Measurements from ENCODE around the gene DRC7.

DRC7 gene

DNA sequence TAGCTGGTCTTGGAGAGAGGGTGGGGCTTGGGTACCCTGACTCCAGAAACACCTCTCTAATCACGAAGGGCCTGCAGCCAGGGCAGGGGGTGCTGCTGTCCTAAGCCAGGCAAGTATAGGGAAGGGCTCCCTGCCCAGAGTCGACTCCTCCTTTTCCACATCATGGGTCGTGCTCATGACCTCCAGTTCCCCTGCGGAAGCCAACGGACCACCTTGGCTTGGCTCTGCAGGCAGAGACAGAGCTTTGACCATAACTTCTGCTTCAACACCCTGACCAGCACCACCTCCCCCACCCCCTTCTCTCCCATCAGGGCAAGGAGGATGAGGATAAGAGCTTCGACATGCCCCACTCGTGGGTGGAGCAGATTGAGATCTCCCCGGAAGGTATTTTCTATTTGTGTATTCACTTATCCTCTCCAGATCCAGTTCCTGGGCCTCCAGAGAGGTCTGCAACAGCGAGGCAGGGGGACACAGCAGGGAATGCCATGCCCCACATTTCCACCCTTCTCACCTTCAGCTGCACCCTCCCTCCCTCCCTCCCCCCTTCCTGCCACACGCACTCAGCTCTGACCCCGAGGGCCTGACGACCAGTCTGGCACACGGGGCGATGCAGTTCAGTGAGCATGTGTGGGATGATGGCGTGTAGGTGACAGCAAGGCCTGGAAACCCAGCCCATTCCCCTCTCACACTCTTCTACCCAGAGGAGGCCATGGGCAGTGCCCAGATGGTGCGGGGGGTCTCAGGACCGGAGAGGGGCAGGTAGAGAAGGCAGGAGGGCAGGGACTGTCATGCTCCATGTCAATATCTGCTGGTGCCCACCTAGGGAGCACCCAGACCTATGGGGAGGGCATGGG is 27.0 kb downstream of the DRC7 start:
- no peak for DNase-seq (ENCODE audit: insufficient read length, low spot score)
- FAIRE-seq: peak; percentile 60
- TF ChIP-seq TAF1 (IDR thresholded peaks at IDR 0.05; ENCODE audit: low read depth, low read length) (no peak), POU2F2 (IDR thresholded peaks at IDR 0.05; ENCODE audit: low read depth, low read length) (no peak), POLR2AphosphoS5 (IDR thresholded peaks at IDR 0.05; ENCODE audit: low read depth, low read length) (no peak), SPI1 (IDR thresholded peaks at IDR 0.05; ENCODE audit: low read depth, low read length) (no peak), PAX5 (IDR thresholded peaks at IDR 0.05; ENCODE audit: insufficient read depth, low read length, severe bottlenecking) (no peak), POLR2A (IDR thresholded peaks at IDR 0.05; ENCODE audit: low read depth, low read length) (no peak)

DNA sequence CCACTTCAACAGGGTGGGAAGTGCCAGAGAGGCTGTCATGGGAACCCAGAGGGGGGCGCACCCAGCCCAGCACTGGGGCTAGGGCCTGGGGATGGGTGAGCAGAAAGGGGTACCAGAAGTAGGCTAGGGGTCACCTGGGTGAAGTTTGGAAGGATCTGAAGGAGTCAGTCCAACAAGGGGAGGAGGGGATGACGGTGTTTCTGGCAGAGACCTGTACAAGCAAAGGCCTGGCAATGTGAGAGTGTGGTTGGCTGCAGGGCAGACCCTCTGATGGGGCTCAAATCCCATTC is 27.5 kb downstream of the DRC7 start:
- no peak for FAIRE-seq
- no peak for DNase-seq (ENCODE audit: insufficient read length, low spot score)
- no peak for TF ChIP-seq PAX5 (IDR thresholded peaks at IDR 0.05; ENCODE audit: insufficient read depth, low read length, severe bottlenecking)
- no peak for TF ChIP-seq POU2F2 (IDR thresholded peaks at IDR 0.05; ENCODE audit: low read depth, low read length)
- no peak for TF ChIP-seq POLR2A (IDR thresholded peaks at IDR 0.05; ENCODE audit: low read depth, low read length)
- TF ChIP-seq POLR2AphosphoS5 (IDR thresholded peaks at IDR 0.05; ENCODE audit: low read depth, low read length): no peak
- no peak for TF ChIP-seq TAF1 (IDR thresholded peaks at IDR 0.05; ENCODE audit: low read depth, low read length)
- TF ChIP-seq SPI1 (IDR thresholded peaks at IDR 0.05; ENCODE audit: low read depth, low read length): no peak

DNA sequence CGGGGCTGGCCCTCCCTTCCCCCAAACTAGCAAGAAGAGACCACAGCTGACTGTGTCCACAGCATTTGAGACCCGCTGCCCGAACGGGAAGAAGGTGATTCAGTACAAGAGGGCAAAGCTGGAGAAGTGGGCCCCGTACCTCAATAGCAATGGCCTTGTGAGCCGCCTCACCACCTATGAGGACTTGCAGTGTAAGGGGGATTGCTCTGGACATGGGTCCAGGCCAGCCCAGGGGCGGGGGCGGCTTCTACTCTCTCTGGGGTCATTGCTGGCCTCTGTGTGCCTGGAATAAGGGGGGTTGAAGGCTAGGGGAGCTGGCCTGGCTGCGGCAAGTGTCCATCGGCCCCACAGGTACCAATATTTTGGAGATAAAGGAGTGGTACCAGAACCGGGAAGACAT is 28.0 kb downstream of the DRC7 start:
- no peak for TF ChIP-seq SPI1 (IDR thresholded peaks at IDR 0.05; ENCODE audit: low read depth, low read length)
- no peak for TF ChIP-seq POLR2A (IDR thresholded peaks at IDR 0.05; ENCODE audit: low read depth, low read length)
- no peak for TF ChIP-seq POLR2AphosphoS5 (IDR thresholded peaks at IDR 0.05; ENCODE audit: low read depth, low read length)
- no peak for TF ChIP-seq PAX5 (IDR thresholded peaks at IDR 0.05; ENCODE audit: insufficient read depth, low read length, severe bottlenecking)
- TF ChIP-seq POU2F2 (IDR thresholded peaks at IDR 0.05; ENCODE audit: low read depth, low read length): no peak
- no peak for DNase-seq (ENCODE audit: insufficient read length, low spot score)
- no peak for FAIRE-seq

DNA sequence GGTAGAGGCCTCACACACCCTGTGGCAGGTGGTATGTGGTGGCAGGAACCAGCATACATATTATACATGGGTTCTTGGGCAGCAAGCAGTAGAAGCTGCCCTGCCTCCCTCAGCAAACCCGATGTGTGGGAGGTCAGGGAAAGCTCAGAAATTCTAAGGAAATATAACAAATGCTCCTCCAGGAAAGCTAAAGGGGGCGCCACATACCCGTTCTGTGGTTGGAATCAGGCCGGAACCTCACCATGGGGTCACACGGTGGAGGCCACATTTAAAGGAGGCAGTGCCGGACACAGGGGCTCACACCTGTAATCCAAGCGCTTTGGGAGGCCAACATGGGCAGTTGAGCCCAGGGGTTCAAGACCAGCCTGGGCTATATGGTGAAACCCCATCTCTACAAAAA is 28.6 kb downstream of the DRC7 start:
- FAIRE-seq (no peak), DNase-seq (ENCODE audit: insufficient read length, low spot score) (no peak)

DNA sequence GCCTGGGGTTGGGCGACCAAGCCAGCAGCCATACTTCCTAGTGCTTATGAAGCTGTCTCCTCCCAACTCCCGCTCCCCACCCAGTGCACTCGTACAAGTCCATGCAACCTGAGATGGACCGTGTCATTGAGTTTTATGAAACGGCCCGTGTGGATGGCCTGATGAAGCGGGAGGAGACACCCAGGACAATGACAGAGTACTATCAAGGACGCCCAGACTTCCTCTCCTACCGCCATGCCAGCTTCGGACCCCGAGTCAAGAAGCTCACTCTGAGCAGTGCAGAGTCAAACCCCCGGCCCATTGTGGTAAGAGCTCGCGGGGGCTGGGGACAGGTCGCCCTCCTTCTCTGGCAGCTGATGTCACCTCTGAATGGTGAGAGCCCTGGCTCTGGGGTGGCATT is 29.9 kb downstream of the DRC7 start:
- no peak for FAIRE-seq
- no peak for DNase-seq (ENCODE audit: insufficient read length, low spot score)
- TF ChIP-seq POLR2AphosphoS5 (IDR thresholded peaks at IDR 0.05; ENCODE audit: low read depth, low read length): no peak
- TF ChIP-seq POU2F2 (IDR thresholded peaks at IDR 0.05; ENCODE audit: low read depth, low read length): no peak
- no peak for TF ChIP-seq SPI1 (IDR thresholded peaks at IDR 0.05; ENCODE audit: low read depth, low read length)
- no peak for TF ChIP-seq POLR2A (IDR thresholded peaks at IDR 0.05; ENCODE audit: low read depth, low read length)
- TF ChIP-seq TAF1 (IDR thresholded peaks at IDR 0.05; ENCODE audit: low read depth, low read length): no peak
- no peak for TF ChIP-seq PAX5 (IDR thresholded peaks at IDR 0.05; ENCODE audit: insufficient read depth, low read length, severe bottlenecking)

More for the DNA sequence above, 28.6 kb downstream of the DRC7 start:
- TF ChIP-seq PAX5 (IDR thresholded peaks at IDR 0.05; ENCODE audit: insufficient read depth, low read length, severe bottlenecking): no peak
- no peak for TF ChIP-seq TAF1 (IDR thresholded peaks at IDR 0.05; ENCODE audit: low read depth, low read length)
- TF ChIP-seq POU2F2 (IDR thresholded peaks at IDR 0.05; ENCODE audit: low read depth, low read length): no peak
- no peak for TF ChIP-seq SPI1 (IDR thresholded peaks at IDR 0.05; ENCODE audit: low read depth, low read length)
- no peak for TF ChIP-seq POLR2A (IDR thresholded peaks at IDR 0.05; ENCODE audit: low read depth, low read length)
- no peak for TF ChIP-seq POLR2AphosphoS5 (IDR thresholded peaks at IDR 0.05; ENCODE audit: low read depth, low read length)

DNA sequence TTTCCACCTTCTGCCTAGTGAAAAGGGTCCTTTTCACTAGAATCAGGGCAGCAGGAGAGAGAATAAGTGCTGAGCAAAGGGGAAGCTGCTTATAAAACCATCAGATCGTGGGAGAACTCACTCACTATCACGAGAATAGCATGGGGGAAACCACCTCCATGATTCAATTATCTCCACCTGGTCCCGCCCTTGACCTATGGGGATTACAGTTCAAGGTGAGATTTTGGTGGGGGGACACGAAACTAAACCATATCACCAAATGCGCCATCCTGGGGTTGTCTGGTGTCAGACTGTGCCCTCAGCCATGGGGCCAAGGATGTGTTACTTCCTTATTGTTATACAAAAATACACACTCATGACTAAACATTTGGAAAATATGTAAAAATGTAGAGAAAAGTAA is 30.5 kb downstream of the DRC7 start:
- TF ChIP-seq SPI1 (IDR thresholded peaks at IDR 0.05; ENCODE audit: low read depth, low read length) (no peak), POU2F2 (IDR thresholded peaks at IDR 0.05; ENCODE audit: low read depth, low read length) (no peak), TAF1 (IDR thresholded peaks at IDR 0.05; ENCODE audit: low read depth, low read length) (no peak), POLR2AphosphoS5 (IDR thresholded peaks at IDR 0.05; ENCODE audit: low read depth, low read length) (no peak), PAX5 (IDR thresholded peaks at IDR 0.05; ENCODE audit: insufficient read depth, low read length, severe bottlenecking) (no peak), POLR2A (IDR thresholded peaks at IDR 0.05; ENCODE audit: low read depth, low read length) (no peak)
- FAIRE-seq (peak; percentile 84), DNase-seq (ENCODE audit: insufficient read length, low spot score) (no peak)

DNA sequence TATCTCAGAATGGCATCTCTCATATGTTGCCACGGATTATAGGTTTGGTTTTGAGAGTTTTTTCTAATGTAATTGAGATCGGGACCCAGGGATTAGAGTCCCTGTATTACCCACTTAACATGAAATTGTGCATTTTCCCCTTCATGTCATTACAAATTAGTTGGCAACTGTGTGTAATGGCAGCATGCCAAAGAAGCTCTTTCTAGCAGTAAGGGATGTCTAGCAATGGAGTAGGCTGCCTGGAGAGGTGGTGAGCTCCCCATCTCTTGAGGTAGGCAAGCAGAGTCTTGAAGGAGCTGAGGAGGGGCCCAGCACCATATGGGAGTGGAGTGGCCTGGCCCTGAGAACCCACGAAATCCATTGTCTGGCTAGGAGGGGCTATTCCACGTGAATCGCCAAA is 30.9 kb downstream of the DRC7 start:
- FAIRE-seq (peak; percentile 59), DNase-seq (ENCODE audit: insufficient read length, low spot score) (no peak)
- TF ChIP-seq TAF1 (IDR thresholded peaks at IDR 0.05; ENCODE audit: low read depth, low read length) (no peak), SPI1 (IDR thresholded peaks at IDR 0.05; ENCODE audit: low read depth, low read length) (no peak), POU2F2 (IDR thresholded peaks at IDR 0.05; ENCODE audit: low read depth, low read length) (no peak), POLR2A (IDR thresholded peaks at IDR 0.05; ENCODE audit: low read depth, low read length) (no peak), POLR2AphosphoS5 (IDR thresholded peaks at IDR 0.05; ENCODE audit: low read depth, low read length) (no peak), PAX5 (IDR thresholded peaks at IDR 0.05; ENCODE audit: insufficient read depth, low read length, severe bottlenecking) (no peak)

DNA sequence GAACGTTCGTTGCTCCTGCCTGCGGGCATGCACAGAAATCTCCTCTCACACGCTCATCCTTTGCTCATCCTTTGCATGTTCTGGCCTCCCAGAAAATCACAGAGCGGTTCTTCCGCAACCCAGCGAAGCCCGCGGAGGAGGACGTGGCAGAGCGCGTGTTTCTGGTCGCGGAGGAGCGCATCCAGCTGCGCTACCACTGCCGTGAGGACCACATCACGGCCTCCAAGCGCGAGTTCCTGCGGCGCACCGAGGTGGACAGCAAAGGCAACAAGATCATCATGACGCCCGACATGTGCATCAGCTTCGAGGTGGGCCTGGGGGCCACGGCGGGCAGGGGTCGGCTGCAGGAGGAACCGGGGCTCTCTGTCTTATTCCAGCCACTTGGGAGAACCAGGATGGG is 31.4 kb downstream of the DRC7 start:
- TF ChIP-seq SPI1 (IDR thresholded peaks at IDR 0.05; ENCODE audit: low read depth, low read length) (no peak), TAF1 (IDR thresholded peaks at IDR 0.05; ENCODE audit: low read depth, low read length) (no peak), POU2F2 (IDR thresholded peaks at IDR 0.05; ENCODE audit: low read depth, low read length) (no peak), POLR2AphosphoS5 (IDR thresholded peaks at IDR 0.05; ENCODE audit: low read depth, low read length) (no peak), PAX5 (IDR thresholded peaks at IDR 0.05; ENCODE audit: insufficient read depth, low read length, severe bottlenecking) (no peak), POLR2A (IDR thresholded peaks at IDR 0.05; ENCODE audit: low read depth, low read length) (no peak)
- DNase-seq (ENCODE audit: insufficient read length, low spot score) (no peak), FAIRE-seq (no peak)

DNA sequence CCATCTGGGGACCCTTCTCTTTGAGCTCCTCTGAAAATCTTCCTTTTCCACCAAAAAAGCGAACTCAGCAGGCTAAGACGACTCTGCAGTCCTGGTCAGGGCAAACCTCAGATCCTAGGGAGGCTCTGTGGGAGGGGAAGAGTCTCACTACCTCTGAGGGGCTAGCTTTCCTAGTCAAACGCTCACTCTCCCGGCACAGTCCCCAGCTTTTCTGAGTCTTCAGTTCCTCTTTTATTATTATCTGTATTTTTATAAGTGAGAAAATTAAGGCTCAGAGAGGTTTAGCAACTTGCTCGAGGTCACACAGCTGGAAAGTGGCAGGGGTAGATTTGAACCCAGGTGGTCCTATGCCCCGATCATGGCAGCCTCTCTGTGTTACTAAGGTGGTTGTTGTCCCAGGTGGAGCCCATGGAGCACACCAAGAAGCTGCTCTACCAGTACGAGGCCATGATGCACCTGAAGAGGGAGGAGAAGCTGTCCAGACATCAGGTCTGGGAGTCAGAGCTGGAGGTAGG is 31.9 kb downstream of the DRC7 start:
- FAIRE-seq: no peak
- TF ChIP-seq SPI1 (IDR thresholded peaks at IDR 0.05; ENCODE audit: low read depth, low read length) (peak; percentile 66; the same call in 1 of the 2 replicates), POLR2A (IDR thresholded peaks at IDR 0.05; ENCODE audit: low read depth, low read length) (no peak), POLR2AphosphoS5 (IDR thresholded peaks at IDR 0.05; ENCODE audit: low read depth, low read length) (no peak)
- DNase-seq (ENCODE audit: insufficient read length, low spot score): no peak
